Body of pancreas (tissue), 4 donors: ENCODE results near the gene CACNA1H.

Source experiments
- CTCF ChIP-seq, 7 experiments: fragments of 450-650 bp in 4 of 7; fragments of 200-600 bp in 3 of 7; sonication (generic) in 3 of 7; IDR thresholded peaks; one replicate each; pipeline ENCODE4 v1.5.1; 2016 to 2019; ENCODE audit warnings: antibody characterized with exemption in 7 of 7
- POLR2A ChIP-seq, 3 donors: fragments of 450-650 bp; IDR thresholded peaks; one replicate each; pipeline ENCODE4 v1.6.1; 2016; ENCODE audit warnings: antibody characterized with exemption in 3 of 3, mild to moderate bottlenecking in 2 of 3

DNA sequence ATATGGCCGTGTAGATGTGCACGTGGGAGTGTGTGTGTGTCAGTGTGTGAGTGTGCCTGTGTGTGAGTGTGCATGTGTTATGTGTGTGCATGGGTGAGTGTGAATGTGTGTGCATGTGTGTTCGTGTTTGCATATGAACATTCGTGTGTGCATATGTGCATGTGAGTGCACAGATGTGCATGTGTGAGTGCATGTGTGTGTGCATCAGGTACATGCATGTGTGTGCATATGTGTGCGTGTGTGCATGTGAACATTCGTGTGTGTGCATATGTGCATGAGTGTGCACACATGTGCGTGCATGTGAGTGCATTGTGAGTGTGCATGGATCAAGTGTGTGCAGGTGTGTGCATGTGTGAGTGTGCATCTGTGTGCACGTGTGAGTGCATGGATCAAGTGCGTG lies 85.1 kb downstream of the CACNA1H start:
- no peak for TF ChIP-seq POLR2A (IDR thresholded peaks at IDR 0.05)
- no peak for TF ChIP-seq CTCF (IDR thresholded peaks at IDR 0.05)
